NCI-H510A (cell line): ENCODE data around the gene ZBED3.

ENCODE experiments used
- DNase-seq: peaks from one replicate; lab custom pipeline; 2025; lab: John Stamatoyannopoulos, UW

The ZBED3 gene

DNA sequence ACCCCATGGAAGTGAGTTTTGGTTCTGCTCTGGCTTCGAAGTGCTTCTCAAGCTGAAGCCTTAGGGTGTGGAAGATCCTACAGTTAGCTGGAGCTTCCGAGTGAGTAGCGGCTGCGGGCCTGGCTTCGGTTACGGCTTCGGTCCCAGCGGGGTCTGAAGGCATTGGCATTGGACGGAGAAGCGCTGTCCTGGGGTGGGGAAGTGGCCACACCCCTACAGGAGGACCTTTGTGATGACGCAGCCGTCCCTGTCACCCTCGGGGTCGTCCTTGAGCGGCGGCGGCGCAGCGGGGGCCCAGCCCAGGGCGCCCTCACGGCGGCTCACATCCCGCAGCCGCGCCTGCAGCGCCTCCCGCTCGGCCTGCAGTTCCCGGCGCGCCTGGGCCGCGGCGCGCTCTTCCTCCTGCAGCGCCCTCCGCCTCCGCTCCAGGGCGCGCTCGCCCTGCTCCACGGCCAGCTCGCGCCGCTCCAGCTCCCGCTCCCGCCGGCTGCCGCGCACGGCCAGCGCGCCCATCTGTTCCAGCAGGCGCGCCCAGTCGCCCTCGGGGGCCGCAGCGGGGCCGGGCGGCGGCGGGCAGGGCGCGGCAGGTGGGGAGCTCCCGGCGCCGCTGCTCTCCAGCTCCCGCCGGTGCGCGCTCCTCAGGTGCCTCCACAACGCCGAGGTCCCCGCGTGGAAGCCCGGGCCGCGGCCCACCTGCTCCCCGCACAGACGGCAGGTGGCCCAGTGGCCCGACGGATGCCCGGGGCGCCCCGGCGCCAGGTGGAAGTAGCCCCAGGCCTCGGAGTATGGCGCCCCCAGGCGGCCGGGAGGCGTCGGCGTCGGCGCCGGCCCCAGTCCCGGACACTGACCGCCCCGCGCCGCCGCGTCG lies 9.9 kb downstream of the ZBED3 start:
- no peak for DNase-seq

DNA sequence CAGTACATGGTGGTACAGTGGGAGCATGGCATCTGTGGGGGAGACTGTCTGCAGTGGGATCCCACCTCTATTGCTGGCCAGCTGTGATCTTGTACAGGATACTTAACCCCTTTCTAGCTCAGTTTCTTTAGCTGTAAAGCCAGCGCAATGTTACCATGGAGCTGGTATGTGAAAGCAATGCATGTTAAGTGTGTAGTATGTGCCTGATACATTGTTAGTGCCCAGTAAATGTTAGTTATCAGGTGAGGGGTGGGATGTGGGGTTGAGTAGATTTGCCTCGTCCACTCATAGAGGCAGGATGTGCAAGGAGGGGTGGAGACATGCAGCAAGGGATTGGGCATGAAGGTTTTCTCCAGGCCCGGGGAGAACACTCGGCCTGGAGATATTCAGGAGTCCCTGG lies 12.3 kb downstream of the ZBED3 start:
- DNase-seq: no peak

DNA sequence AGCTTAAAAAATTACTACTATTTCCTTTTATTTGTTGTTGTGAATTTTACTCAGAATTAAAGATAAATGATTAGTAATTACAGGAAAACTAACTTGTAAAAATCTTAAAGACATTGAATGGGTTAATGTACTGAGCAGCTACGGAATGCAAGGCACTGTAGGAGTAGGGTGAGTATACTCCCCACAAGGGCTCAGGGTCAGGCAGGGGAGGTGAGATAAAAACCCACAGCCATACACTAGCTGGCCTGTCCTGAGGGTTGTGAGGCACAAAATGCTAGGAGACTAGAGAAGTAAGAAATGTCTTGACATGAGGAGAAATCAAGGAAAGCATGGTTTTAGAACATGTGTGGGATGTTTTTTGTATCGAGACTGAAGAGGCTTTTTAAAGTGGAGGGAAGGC lies 13.4 kb downstream of the ZBED3 start:
- DNase-seq: no peak

DNA sequence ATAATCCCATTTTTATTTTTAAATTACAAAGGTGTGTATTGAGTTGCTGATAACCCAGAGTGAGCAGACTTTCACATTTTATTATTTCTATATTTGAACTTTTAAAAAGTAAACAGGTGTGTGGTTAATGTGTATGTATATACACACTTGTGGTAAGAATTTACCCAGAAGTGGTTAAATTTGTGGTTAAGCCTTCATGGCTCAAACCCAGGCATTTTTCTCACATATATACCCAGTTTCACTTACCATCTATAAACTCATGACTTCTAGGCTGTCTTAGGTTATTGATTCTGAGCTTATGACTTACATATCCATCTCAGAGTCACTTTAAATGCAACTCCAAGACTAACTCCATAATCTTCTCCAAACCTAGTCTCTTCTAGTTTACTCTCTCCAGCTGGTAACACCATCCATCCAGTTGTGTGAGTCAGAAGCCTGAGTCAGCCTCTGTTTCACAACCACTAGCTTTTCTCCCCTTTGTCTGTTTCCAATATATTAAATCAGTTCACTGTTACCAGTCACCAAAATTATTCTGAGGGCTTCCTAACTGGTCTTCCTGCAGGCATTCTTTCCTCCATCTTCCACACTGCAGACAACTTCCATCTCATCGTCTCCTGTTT lies 20.2 kb downstream of the ZBED3 start:
- no peak for DNase-seq

DNA sequence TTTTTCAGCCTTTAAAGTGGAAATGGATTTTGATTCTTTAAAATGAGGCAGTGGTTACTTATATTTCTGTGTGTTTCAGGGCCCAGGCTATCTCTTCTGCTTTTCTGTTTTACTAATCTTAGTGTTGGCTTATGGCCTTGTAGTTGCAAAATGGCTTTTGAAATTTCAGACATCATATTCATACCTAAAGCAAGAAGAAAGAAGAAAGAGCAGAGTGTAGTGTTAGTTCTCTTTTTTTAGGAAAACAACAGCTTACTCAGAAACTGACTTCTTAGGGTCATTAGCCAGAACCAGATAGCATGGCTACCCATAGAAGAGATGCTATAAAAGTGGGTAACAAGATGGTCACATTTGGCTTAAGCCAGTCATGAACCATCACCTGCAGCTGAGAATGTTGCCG lies 20.9 kb downstream of the ZBED3 start:
- DNase-seq: no peak

DNA sequence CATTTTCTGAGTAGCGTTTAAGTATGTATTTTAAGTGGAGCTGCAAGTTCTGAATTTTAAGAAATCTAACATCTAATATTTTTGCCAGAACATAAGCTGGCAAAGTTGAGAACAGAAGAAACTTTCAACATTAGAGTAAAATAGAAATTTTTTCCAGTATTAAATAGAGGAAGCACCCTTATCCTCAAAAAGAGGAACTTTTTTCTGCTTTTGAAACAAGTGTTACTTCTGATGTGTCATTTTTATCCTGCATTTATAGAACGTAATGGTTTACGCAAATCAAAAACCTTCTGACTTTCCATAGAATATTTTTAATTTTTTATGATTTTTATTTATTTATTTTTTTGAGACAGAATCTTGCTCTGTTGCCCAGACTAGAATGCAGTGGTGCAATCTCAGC lies 21.8 kb downstream of the ZBED3 start:
- no peak for DNase-seq

DNA sequence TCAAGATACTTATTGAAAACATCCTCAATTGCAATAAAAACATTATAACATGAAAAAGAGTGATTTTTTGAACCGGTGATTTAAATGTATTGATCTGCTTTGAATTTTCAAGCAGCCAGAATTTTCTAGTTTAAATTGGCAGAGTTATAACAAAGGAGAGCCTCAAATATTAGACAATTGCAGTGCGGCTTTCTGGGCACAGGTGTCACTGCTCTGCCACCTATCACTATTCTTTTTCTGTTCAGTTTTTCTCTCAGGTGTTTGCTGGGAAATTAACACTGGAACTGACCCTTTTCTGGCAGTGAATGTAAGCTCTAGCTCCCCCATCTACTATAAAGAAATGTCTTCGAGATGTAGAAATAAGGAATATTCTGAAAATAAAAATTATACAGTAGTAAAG lies 23.0 kb downstream of the ZBED3 start:
- no peak for DNase-seq

DNA sequence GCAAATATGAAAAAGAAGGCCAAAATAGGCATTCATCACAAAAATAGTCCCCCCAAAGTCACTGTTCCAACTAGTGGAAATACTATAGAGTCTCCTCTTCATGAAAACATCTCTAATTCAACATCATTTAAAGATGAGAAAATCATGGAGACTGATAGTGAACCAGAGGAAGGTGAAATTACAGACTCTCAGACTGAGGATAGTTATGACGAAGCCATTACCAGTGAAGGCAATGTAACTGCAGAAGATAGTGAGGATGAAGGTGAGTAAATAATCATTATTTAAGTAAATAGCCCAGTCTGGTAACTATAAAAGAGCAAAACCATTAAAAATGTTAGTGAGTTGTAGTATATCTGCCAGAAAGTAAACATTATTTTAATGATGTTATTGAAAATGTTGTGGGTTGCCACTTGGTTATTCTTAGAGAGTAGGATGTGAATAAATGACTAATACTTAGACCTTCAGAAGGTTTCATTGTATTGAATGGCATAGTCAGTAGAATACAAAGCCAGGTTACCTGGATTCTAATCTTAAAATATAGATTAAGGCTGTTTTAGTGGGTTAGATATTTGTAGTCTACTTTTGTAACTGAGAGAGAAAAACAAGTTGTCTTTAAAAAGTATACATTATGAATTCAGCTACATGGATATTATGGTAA lies 40.5 kb downstream of the ZBED3 start:
- DNase-seq: no peak

DNA sequence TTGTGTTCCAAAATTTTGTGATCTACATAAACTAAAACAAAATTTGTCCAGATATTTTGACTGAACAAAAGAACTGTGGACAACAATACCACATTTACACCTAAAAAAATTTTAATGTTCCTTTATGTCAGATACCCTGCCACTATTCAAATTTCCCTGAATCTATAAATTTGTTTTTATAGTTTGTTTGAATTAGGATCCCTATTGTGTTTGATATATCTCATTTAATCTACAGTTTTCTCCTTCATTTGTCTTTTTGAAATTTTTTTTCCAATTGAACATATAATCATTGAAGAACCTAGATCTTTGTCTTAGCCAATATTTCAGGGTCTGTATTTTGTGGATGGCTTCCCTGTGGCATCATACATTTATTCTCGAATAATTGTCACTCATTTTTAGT lies 51.1 kb downstream of the ZBED3 start:
- no peak for DNase-seq

DNA sequence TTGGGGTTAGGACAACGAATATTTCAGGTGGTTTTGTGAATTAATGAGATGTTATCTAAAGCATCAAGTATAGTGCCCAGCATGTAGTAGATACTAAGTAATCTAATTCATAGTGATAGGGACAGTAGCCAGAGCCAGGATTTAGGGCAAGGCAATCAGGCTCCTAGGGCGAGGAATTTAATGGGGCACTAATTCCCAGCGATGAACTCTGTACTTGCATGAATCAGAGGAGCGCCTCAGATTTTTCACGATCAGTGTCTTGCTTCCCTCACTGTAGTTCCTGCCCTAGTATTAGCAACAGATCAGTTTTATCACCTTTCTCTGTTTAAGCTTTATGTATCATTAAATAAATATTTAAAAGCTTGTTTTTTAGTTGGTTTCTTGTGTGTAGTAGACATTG lies 53.7 kb downstream of the ZBED3 start:
- no peak for DNase-seq

DNA sequence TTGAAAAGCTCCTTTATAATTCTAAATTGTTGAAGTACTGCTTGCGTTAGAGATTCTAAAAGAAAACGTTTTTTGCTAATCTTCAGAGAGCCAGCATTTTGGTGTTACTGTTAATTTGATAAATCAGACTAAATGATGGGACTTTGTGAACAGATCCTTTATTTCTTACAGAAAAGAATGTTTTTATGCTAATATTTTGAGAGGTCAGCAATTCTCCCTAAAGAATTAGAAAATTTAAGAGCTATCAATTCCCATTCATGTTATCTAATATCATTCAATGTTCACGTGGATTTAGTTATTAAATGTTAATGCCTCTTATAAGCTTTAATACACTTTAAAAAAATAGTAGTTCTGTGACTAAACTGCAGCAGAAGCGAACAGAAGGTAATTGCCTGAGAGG lies 54.5 kb downstream of the ZBED3 start:
- DNase-seq: no peak

DNA sequence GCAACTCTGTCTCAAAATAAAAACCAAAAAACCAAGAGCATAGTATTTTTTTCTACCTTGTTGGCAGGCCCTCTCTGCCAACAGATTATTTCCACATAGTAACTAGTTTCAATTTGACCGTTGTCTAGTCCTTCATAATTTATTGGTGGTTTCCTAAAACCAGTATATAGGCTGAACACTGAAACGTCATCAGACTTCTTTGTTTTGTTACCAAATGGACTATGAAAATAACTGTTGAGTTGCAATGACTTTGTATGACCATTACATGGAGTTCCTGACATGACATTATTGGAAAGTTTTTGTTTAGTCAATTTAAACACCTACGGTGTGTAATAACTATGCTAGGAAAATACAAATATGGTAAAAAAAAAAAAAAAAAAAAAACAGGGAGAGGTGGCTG lies 55.2 kb downstream of the ZBED3 start:
- DNase-seq: no peak

DNA sequence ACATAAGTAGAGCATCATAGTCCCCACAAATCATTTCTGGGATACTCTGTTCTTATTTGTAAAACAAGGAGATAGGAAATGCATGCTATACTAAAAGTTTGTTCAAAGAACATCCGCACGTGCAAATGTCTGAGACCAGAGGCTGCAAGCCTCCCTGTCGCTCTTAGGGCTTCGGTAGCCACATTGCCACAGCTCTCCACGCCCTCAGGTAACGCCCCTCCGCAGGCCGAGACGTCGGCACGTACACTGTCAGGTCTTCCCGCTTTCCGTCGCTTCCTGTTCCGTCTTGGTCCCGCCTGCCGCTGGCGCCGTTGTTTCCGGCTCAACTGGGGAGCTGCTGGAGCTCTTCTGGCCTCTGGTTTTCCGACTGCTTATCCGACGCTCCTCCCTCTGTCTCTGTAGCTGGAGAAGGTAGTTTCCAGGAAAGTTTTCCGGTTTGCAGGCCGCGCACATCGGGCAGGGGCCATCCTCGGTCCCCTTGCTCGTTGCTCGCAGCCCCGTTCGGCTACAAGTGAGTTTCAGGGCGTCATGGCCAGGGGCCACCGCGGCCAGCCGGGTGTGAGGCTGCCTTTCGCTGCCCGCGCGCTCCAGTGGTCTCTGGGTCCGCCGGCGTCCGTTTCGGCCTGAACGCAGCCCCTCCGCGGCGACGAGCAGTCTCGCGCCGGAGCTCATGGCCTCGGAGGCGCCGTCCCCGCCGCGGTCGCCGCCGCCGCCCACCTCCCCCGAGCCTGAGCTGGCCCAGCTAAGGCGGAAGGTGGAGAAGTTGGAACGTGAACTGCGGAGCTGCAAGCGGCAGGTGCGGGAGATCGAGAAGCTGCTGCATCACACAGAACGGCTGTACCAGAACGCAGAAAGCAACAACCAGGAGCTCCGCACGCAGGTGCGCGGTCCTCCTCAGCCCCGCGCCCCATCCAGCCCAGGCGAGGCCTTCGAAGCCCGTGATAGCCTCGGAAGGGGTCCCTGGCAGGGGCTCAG lies 56.7 kb downstream of the ZBED3 start, which contains the start of gene AGGF1:
AGGF1 (plus strand) TSS at position 308 of the 975 bp plus-strand sequence; CDS start at position 671, 363 bp downstream.
- peak; percentile 79 for DNase-seq

DNA sequence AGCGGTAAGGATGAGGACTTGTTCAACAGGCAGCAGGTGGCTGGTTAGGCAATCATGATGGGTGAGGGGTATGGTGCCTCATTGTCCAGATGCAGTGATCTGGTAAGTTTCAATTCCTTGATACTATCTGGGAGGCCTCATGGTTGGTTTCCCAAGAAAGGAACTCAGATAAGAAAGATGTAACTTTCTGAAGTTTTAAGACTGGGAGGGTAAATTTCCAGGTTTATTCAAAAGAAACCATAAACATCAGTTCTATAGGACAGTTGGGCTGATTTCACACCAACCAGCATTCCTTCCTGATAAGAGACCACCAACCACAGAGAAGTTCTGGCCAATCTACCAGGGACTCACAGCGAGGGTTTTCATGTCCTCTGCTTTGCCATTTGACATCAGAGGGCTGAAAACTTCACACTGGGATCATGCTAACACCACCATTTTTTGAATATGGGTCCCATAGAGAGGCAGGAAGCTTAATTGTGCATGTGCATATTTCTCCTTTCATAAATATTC lies 57.7 kb downstream of the ZBED3 start:
- no peak for DNase-seq

DNA sequence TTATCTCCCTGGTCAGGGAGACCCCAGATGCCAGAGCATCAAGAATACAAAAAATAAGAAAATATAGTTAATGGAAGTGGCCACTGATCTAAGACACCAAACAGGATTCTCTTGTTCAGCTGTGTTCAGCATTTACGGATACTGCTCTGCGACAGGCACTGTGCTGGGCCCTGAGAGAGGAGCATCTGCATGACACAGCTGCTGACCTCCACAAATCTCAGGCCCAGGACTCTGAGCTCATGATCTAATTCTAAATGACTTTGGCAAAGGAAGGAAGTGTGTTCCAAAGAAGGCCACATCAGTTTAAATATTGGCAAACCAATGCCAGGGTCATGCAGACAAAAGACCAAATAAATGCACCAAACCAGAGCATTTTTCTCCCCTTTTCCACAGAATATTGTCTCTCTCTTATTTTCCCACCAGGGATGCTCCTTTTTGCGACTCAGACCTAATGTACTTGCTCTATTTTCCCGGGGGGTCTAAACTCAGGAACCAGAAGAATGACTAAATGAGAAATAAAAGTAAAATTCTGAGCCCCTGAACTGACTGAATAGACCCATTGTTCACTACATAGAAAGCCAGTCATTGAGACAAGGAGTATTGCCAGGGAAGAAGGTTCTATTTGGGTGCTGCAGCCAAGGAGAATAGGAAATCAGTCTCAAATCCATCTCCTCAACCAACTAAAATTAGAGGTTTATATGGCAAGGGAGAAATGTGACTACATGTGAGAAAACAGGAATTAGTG lies 58.3 kb downstream of the ZBED3 start:
- no peak for DNase-seq

DNA sequence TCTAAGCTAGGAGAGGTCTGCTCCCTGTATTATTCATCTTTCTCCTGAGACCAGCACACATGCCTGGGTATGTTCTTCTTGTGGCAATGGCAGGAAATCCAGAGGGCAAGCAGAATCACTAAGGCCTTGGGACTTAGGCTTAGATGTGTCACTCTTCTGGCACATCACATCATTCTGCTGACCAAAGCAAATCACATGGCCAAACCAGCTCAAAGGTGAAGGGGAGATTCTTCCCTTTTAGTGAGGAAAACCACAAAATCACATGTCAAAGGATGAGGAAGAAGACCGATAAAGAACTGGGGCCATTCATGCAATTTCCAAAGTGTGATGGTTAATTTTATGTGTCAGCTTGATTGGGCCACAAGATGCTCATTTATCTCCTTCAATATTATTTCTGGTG lies 62.6 kb downstream of the ZBED3 start:
- DNase-seq: no peak

DNA sequence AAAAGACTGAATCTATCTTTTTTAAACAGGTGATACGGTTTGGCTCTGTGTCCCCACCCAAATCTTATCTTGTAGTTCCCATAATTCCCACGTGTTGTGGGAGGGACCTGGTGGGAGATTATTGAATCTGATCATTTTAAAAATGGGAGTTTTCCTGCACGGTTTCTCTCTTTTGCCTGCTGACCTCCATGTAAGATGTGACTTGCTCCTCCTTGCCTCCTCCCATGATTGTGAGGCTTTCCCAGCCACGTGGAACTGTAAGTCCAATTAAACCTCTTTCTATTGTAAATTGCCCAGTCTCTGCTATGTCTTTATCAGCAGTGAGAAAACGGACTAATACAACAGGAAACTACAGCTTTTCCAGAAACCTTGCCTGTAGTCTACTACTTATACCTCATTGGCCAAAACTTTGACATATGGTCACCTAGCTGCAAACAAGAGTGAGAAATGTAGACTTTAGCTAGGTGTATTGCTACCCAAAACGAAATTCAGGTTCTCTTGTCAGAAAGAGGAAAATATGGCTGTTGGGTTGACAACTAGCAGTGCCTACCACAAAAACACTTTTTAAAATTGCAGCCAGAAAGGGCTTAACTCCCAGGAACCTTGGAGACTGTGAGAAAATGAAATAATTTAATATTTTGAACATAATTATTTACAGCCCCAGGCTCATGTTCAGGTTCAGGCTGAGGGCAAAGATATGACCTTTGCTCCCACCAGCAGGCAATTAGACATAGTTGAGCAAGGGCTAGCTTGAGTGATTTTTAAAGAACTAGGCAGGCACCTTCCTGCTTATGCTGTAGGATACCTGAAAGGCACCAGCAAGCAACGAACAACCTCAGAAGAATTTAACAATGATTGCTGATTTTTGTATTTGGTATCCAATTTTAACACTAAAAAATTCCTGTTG lies 64.3 kb downstream of the ZBED3 start:
- DNase-seq: no peak
